OCI-LY7 (cell line): ENCODE measurements around the gene PIK3R3. TPM values are rescaled to one million over a fixed set of nuclear protein-coding genes. Genes with fewer than 3 reads are reported as not detected.

Experiments
- BruUV-seq: library from RNA; stranded (reverse); fragments of 400-500 nt; replicated peaks from 2 replicates; lab custom pipeline; 2021; lab: Mats Ljungman, UMichigan
- CTCF ChIA-PET: fragments of 300-600 bp; sonication (Branson Sonifier 250); formaldehyde crosslinking; loops from one replicate; lab custom pipeline; 2022; ENCODE audit warnings: antibody characterized with exemption; ENCODE audit not compliant: unreplicated experiment; lab: Charles Lee
- POLR2A ChIA-PET: fragments of 300-600 bp; sonication (Branson Sonifier 250); formaldehyde crosslinking; loops from one replicate; lab custom pipeline; 2022; ENCODE audit warnings: antibody characterized with exemption; lab: Charles Lee
- DNase-seq: peaks from one replicate; pipeline ENCODE4 v3.0.0-alpha.2; 2015; ENCODE audit warnings: low spot score
- H2AFZ ChIP-seq: fragments of 200-600 bp; sonication (generic), shearing (Covaris generic); 2 replicates; pipeline ENCODE4 v1.6.1; 2014; ENCODE audit warnings: mild to moderate bottlenecking, antibody characterized with exemption, low read length, moderate library complexity
- H3K27ac ChIP-seq: fragments of 200-600 bp; sonication (generic); 2 replicates; pipeline ENCODE4 v1.5.1; 2014; ENCODE audit warnings: mixed run types, low read depth, mild to moderate bottlenecking, moderate library complexity, low read length, inconsistent platforms; ENCODE audit not compliant: poor library complexity, severe bottlenecking
- H3K36me3 ChIP-seq: fragments of 200-600 bp; sonication (generic); 2 replicates; pipeline ENCODE4 v1.6.1; 2014; ENCODE audit warnings: mild to moderate bottlenecking, antibody characterized with exemption, low read length, moderate library complexity, mixed read lengths; ENCODE audit not compliant: insufficient read depth
- H3K4me1 ChIP-seq: fragments of 200-600 bp; sonication (generic); 2 replicates; pipeline ENCODE4 v1.5.1; 2014; ENCODE audit warnings: mild to moderate bottlenecking, low read length; ENCODE audit not compliant: insufficient read depth, poor library complexity, severe bottlenecking
- H3K4me2 ChIP-seq: fragments of 200-600 bp; sonication (generic); 2 replicates; pipeline ENCODE4 v1.6.1; 2014; ENCODE audit warnings: mild to moderate bottlenecking, low read length
- H3K4me3 ChIP-seq: fragments of 200-600 bp; sonication (generic); 2 replicates; pipeline ENCODE4 v1.5.1; 2014; ENCODE audit warnings: mild to moderate bottlenecking, low read depth, low read length; ENCODE audit not compliant: poor library complexity, severe bottlenecking
- H3K79me2 ChIP-seq: fragments of 200-600 bp; sonication (generic); 2 replicates; pipeline ENCODE4 v1.6.1; 2016; ENCODE audit warnings: low read depth, mild to moderate bottlenecking, low read length, moderate library complexity, mixed read lengths; ENCODE audit not compliant: insufficient read depth
- H3K9me2 ChIP-seq: fragments of 200-600 bp; sonication (generic); 2 replicates; pipeline ENCODE4 v1.6.1; 2016; ENCODE audit warnings: mild to moderate bottlenecking, low read length, mixed read lengths; ENCODE audit not compliant: insufficient read depth
- H3K9me3 ChIP-seq: fragments of 200-600 bp; sonication (generic); 2 replicates; pipeline ENCODE4 v1.6.1; 2014; ENCODE audit warnings: mild to moderate bottlenecking, mixed run types, low read length, mixed read lengths
- H4K20me1 ChIP-seq: fragments of 200-600 bp; sonication (generic); 2 replicates; pipeline ENCODE4 v1.6.1; 2014; ENCODE audit warnings: mild to moderate bottlenecking, antibody characterized with exemption, low read length, moderate library complexity, mixed read lengths; ENCODE audit not compliant: insufficient read depth
- CTCF ChIP-seq: fragments of 200-600 bp; sonication (generic); conservative IDR thresholded peaks from 2 replicates; pipeline ENCODE4 v1.5.1; 2014; ENCODE audit warnings: mild to moderate bottlenecking, antibody characterized with exemption, low read length, moderate library complexity, mixed read lengths
- EZH2phosphoT487 ChIP-seq: fragments of 200-600 bp; sonication (generic); IDR thresholded peaks from 2 replicates; pipeline ENCODE4 v1.6.1; 2018; ENCODE audit warnings: low read depth, borderline replicate concordance, mild to moderate bottlenecking, mixed run types, antibody characterized with exemption, low read length, moderate library complexity, mixed read lengths
- intact Hi-C: fragments of 100-400 bp; cut with micrococcal nuclease; formaldehyde crosslinking; loops from one replicate; pipeline ENCODE4 v1.10.0; 2022; ENCODE audit not compliant: unreplicated experiment
- total RNA-seq, 2 experiments: library from RNA; depleted of rRNA in 1 of 2; stranded (reverse); fragments of >200 nt in 1 of 2; shearing (Covaris generic) in 1 of 2; gene quantifications; 2 replicates each; pipeline ENCODE4 v1.2.3, GENCODE V29; 2014 to 2022

PIK3R3 gene
- total RNA-seq, 2 experiments from 2014 or later: 12.7 to 27.0 TPM

- H3K9me2 ChIP-seq: no peaks in the 10 kb centered on the region
- intact Hi-C loops: no loop called here
- TF ChIP-seq EZH2phosphoT487 (no peak), CTCF (no peak)
- POLR2A ChIA-PET: interaction anchor here (0.6 to 0.7 kb wide), 3 partner anchors 12 to 1165 kb away, joined by 3 to 5 read pairs (median 4); no protein-coding TSS in a partner anchor
- no peak overlapping the region for H2AFZ ChIP-seq
- DNase-seq: no peak
- H4K20me1 ChIP-seq: no peaks in the 10 kb centered on the region
- peaks cover 36% of the 10 kb centered on the region; the same call in 1 of the 2 replicates for H3K79me2 ChIP-seq
- peaks cover 21% of the 10 kb centered on the region for H3K4me1 ChIP-seq
- peaks cover 36% of the 10 kb centered on the region for H3K36me3 ChIP-seq
- BruUV-seq: no TSS peak
- H3K4me3 ChIP-seq: no peak overlapping the region
- H3K27ac ChIP-seq: no peak overlapping the region
- peaks cover 29% of the 10 kb centered on the region for H3K9me3 ChIP-seq
- H3K4me2 ChIP-seq: no peak overlapping the region
- CTCF ChIA-PET: no interaction called here
Observed at GRCh38 chr1:46098027-46098712, 34.3 kb downstream of the PIK3R3 start.

GRCh38 chr1:46097149-46097472, 35.3 kb downstream of the PIK3R3 start:
- Histone ChIP-seq H3K4me3 (no peak overlapping the region), H3K79me2 (peaks cover 36% of the 10 kb centered on the region; the same call in 1 of the 2 replicates), H3K9me3 (peaks cover 29% of the 10 kb centered on the region), H4K20me1 (no peaks in the 10 kb centered on the region), H2AFZ (no peak overlapping the region), H3K27ac (no peak overlapping the region), H3K36me3 (peaks cover 30% of the 10 kb centered on the region), H3K4me2 (0 out of 2 replicates have a peak overlapping the region, but pooled peaks have one; percentile 3), H3K9me2 (no peaks in the 10 kb centered on the region), H3K4me1 (peaks cover 21% of the 10 kb centered on the region)
- DNase-seq: no peak
- ChIA-PET CTCF (no interaction called here), POLR2A (interaction anchor here (0.6 kb wide), 1 partner anchor 410 kb away, joined by 3 read pairs; no protein-coding TSS in a partner anchor)
- BruUV-seq: no TSS peak
- intact Hi-C loops: no loop called here
- TF ChIP-seq EZH2phosphoT487 (no peak), CTCF (no peak)
